ENCODE measurements around the gene ITGA11. TPM values are rescaled to one million over a fixed set of nuclear protein-coding genes. Genes with fewer than 3 reads are reported as not detected.

Gene ITGA11
- total RNA-seq (2022; extraction: Qiagen RNA extraction; ENCODE audit: low read depth): 2.9 to 8.7 TPM (median 6.3 TPM) in 5 replicates

GRCh38 chr15:68431792-68432401 is at the start of gene ITGA11:
TSS of gene ITGA11 (minus strand) at chr15:68432163. CDS start at chr15:68432066, 97 bp downstream.

GRCh38 chr15:68277603-68278344 is 154.2 kb downstream of the ITGA11 start, which contains the start of gene FEM1B:
TSS of gene FEM1B (plus strand) at chr15:68277745. CDS start at chr15:68278418, 673 bp downstream.

Other genes with a start within 250 kb of the ITGA11 start
- 6.9 to 10.6 TPM (median 9.2 TPM) in 5 replicates for gene CALML4, start 226.8 kb downstream of the ITGA11 start, total RNA-seq (2022; extraction: Qiagen RNA extraction; ENCODE audit: low read depth)
- gene CLN6, start 202.4 kb downstream of the ITGA11 start, total RNA-seq (2022; extraction: Qiagen RNA extraction; ENCODE audit: low read depth): 67.4 to 87.5 TPM (median 80.2 TPM) in 5 replicates
- 21.1 to 32.1 TPM (median 27.5 TPM) in 5 replicates for gene FEM1B, start 154.4 kb downstream of the ITGA11 start, total RNA-seq (2022; extraction: Qiagen RNA extraction; ENCODE audit: low read depth)
- gene CORO2B, start 146.8 kb upstream of the ITGA11 start, total RNA-seq (2022; extraction: Qiagen RNA extraction; ENCODE audit: low read depth): 2.9 to 4.0 TPM (median 3.7 TPM) in 5 replicates